ENCODE measurements around the gene UNC5B.

Gene UNC5B

GRCh38 chr10:71287456-71287855 lies 75.1 kb downstream of the UNC5B start:
- no peak overlapping the region for H3K4me3 ChIP-seq (ENCODE audit: low read depth, low read length)
- TF ChIP-seq CTCF (IDR thresholded peaks at IDR 0.05; ENCODE audit: low read depth, low read length, missing control alignments), result no peak
- DNase-seq (ENCODE audit: low read depth), result no peak

DNA sequence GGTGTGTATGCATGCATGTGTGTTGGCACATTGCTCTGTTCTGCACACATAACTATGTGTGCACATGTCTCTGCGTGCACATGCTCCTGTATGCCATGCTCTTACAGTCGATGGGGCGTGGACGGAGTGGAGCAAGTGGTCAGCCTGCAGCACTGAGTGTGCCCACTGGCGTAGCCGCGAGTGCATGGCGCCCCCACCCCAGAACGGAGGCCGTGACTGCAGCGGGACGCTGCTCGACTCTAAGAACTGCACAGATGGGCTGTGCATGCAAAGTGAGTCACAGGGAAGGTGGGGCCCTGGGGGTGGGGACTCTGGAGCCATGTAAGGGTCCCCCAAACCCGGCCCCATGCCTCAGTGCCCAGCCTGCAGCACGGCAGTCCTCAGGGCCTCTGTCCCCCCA lies 76.1 kb downstream of the UNC5B start:
- no peak for DNase-seq (ENCODE audit: low read depth)
- no peak for TF ChIP-seq CTCF (IDR thresholded peaks at IDR 0.05; ENCODE audit: low read depth, low read length, missing control alignments)
- no peak overlapping the region for H3K4me3 ChIP-seq (ENCODE audit: low read depth, low read length)

GRCh38 chr10:71289421-71290130 lies 77.2 kb downstream of the UNC5B start:
- DNase-seq (ENCODE audit: low read depth), result no peak
- H3K4me3 ChIP-seq (ENCODE audit: low read depth, low read length), result no peak overlapping the region
- no peak for TF ChIP-seq CTCF (IDR thresholded peaks at IDR 0.05; ENCODE audit: low read depth, low read length, missing control alignments)

- no peak for TF ChIP-seq CTCF (IDR thresholded peaks at IDR 0.05; ENCODE audit: low read depth, low read length, missing control alignments)
- DNase-seq (ENCODE audit: low read depth), result no peak
- no peak overlapping the region for H3K4me3 ChIP-seq (ENCODE audit: low read depth, low read length)
These were observed 78.0 kb downstream of the UNC5B start for GRCh38 chr10:71290331-71290730.

GRCh38 chr10:71290806-71291527 lies 78.6 kb downstream of the UNC5B start:
- TF ChIP-seq CTCF (IDR thresholded peaks at IDR 0.05; ENCODE audit: low read depth, low read length, missing control alignments), result no peak
- DNase-seq (ENCODE audit: low read depth), result no peak
- no peak overlapping the region for H3K4me3 ChIP-seq (ENCODE audit: low read depth, low read length)

- H3K4me3 ChIP-seq (ENCODE audit: low read depth, low read length), result no peak overlapping the region
- no peak for DNase-seq (ENCODE audit: low read depth)
- TF ChIP-seq CTCF (IDR thresholded peaks at IDR 0.05; ENCODE audit: low read depth, low read length, missing control alignments), result no peak
These were observed 79.1 kb downstream of the UNC5B start for GRCh38 chr10:71291528-71291900.
